ENCODE measurements around the gene CCDC74A. TPM values are rescaled to one million over a fixed set of nuclear protein-coding genes. Genes with fewer than 3 reads are reported as not detected.

The CCDC74A gene
- total RNA-seq: 8.3 and 11.1 TPM in 2 replicates

GRCh38 chr2:131527131-131528001 is at the start of gene CCDC74A:
Gene CCDC74A (plus strand): TSS chr2:131527888. CDS start chr2:131527971, 83 bp downstream.

GRCh38 chr2:131492015-131492417 is 35.7 kb upstream of the CCDC74A start, which contains the start of gene MZT2A:
Gene MZT2A (minus strand): TSS chr2:131492397. CDS start chr2:131492376, 21 bp downstream.

Other genes starting within 250 kb of the CCDC74A start
- gene RAB6D, start 163.7 kb upstream of the CCDC74A start, total RNA-seq: not detected in 2 replicates
- gene TUBA3D, start 51.8 kb upstream of the CCDC74A start, total RNA-seq: not detected in 2 replicates
- 43.4 and 66.2 TPM in 2 replicates for gene MZT2A, start 35.5 kb upstream of the CCDC74A start, total RNA-seq